Tibial artery (tissue), 4 donors: ENCODE measurements around the gene ARHGAP40.

Experiments used
- DNase-seq, 2 donors: peaks; one replicate each; pipeline ENCODE4 v3.0.0-alpha.2; 2019
- H3K27ac ChIP-seq, 2 donors: fragments of 200-600 bp; sonication (generic) in 1 of 2; 1 replicate in 1 of 2; 2 replicates in 1 of 2; pipeline ENCODE4 v1.5.1; 2018 to 2019; ENCODE audit warnings: mild to moderate bottlenecking in 1 of 2
- H3K27me3 ChIP-seq, 2 donors: fragments of 200-600 bp; sonication (generic) in 1 of 2; one replicate each; pipeline versions ENCODE4 v1.5.1 to v1.6.0; 2016 to 2019
- H3K36me3 ChIP-seq, 3 donors: fragments of 200-600 bp; sonication (generic) in 2 of 3; one replicate each; pipeline ENCODE4 v1.5.1; 2016 to 2019; ENCODE audit warnings: mild to moderate bottlenecking in 2 of 3
- H3K4me1 ChIP-seq, 4 donors: fragments of 200-600 bp; sonication (generic) in 2 of 4; 1 replicate in 3 of 4; 2 replicates in 1 of 4; pipeline ENCODE4 v1.5.1; 2016 to 2019
- H3K4me3 ChIP-seq, 2 donors: fragments of 200-600 bp; sonication (generic) in 1 of 2; 1 replicate in 1 of 2; 2 replicates in 1 of 2; pipeline ENCODE4 v1.5.1; 2018 to 2019; ENCODE audit warnings: mild to moderate bottlenecking in 2 of 2
- H3K9me3 ChIP-seq, 3 donors: fragments of 200-600 bp; sonication (generic) in 1 of 3; one replicate each; pipeline ENCODE4 v1.5.1; 2016 to 2019
- CTCF ChIP-seq, 2 experiments: fragments of 200-600 bp in 1 of 2; fragments of 450-650 bp in 1 of 2; IDR thresholded peaks; one replicate each; pipeline ENCODE4 v1.5.1; 2017 to 2019; ENCODE audit warnings: antibody characterized with exemption in 2 of 2, mild to moderate bottlenecking in 1 of 2, moderate library complexity in 1 of 2
- intact Hi-C: fragments of 100-400 bp; cut with DNase I; formaldehyde crosslinking; loops from one replicate; pipeline ENCODE4 v1.15.0; 2023; ENCODE audit warnings: low total_unique reads

ARHGAP40 gene

GRCh38 chr20:38665094-38665493 is 63.5 kb downstream of the ARHGAP40 start:
- H3K4me1 ChIP-seq, result no peaks in the 10 kb centered on the region
- no peaks in the 10 kb centered on the region for H3K36me3 ChIP-seq
- H3K9me3 ChIP-seq, result peaks cover 0 to 6% (median 0%) of the 10 kb centered on the region in 3 donors
- DNase-seq, result no peak
- H3K4me3 ChIP-seq, result no peak overlapping the region
- intact Hi-C loops, result no loop called here
- no peak overlapping the region for H3K27ac ChIP-seq
- peaks cover 0 to 57% of the 10 kb centered on the region in 2 donors for H3K27me3 ChIP-seq
- no peak for TF ChIP-seq CTCF (IDR thresholded peaks at IDR 0.05)

DNA sequence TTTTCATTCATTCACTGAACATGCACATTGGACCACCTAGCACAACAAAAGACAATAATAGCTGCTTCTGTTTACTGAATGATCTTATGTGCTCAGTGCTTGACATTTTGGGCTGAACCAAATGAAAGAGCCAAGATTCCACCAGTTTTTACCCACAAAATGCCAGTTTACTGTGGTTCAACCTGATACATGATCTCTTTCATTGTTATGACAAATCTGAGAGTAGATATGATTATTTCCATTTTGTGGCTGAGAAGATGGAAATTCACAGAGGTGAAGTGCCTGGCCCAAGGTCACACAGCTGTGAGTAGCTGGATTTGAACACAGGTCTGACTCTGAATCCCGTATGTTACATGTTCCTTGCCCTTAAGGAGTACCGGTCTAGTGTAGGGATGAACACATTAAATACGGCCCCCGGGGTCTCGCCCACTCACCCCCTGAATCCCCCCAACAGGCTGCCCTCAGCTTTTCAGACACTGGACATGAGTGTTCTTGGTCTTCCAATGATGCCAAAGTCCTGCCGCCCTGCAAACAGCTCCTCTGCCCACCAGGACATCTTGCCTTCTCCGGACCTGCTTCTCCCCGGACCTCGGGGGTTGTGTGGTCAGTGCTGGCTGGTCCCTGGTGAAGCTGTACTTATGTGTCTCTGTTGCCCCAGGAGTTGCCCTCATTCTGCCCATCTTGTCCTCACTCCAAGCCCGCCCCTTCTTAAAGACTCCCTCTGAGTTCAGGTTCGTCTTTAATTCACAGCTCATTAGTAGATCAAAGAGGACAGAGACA is 64.1 kb downstream of the ARHGAP40 start:
- peaks cover 0 to 6% (median 0%) of the 10 kb centered on the region in 3 donors for H3K9me3 ChIP-seq
- no peak overlapping the region for H3K4me3 ChIP-seq
- H3K27me3 ChIP-seq, result peaks cover 0 to 61% of the 10 kb centered on the region in 2 donors
- no peak for DNase-seq
- no peaks in the 10 kb centered on the region for H3K4me1 ChIP-seq
- H3K27ac ChIP-seq, result no peak overlapping the region
- H3K36me3 ChIP-seq, result no peaks in the 10 kb centered on the region
- no peak for TF ChIP-seq CTCF (IDR thresholded peaks at IDR 0.05)
- intact Hi-C loops, result no loop called here

- Histone ChIP-seq H3K27ac (no peak overlapping the region), H3K9me3 (peaks cover 0 to 6% (median 0%) of the 10 kb centered on the region in 3 donors), H3K4me3 (no peak overlapping the region), H3K27me3 (peaks cover 0 to 78% of the 10 kb centered on the region in 2 donors), H3K36me3 (no peaks in the 10 kb centered on the region), H3K4me1 (no peaks in the 10 kb centered on the region)
- no peak for TF ChIP-seq CTCF (IDR thresholded peaks at IDR 0.05)
- intact Hi-C loops, result no loop called here
- no peak for DNase-seq
Measured at GRCh38 chr20:38667417-38667956, 65.9 kb downstream of the ARHGAP40 start.

GRCh38 chr20:38669688-38670087 is 68.1 kb downstream of the ARHGAP40 start:
- no peak for DNase-seq
- no peak overlapping the region for H3K4me3 ChIP-seq
- H3K36me3 ChIP-seq, result no peaks in the 10 kb centered on the region
- H3K27ac ChIP-seq, result no peak overlapping the region
- H3K27me3 ChIP-seq, result peaks cover 0 to 80% of the 10 kb centered on the region in 2 donors
- peaks cover 0 to 12% (median 10%) of the 10 kb centered on the region in 4 donors for H3K4me1 ChIP-seq
- no peaks in the 10 kb centered on the region for H3K9me3 ChIP-seq
- intact Hi-C loops, result no loop called here
- TF ChIP-seq CTCF (IDR thresholded peaks at IDR 0.05), result no peak

- intact Hi-C loops, result no loop called here
- H3K36me3 ChIP-seq, result no peaks in the 10 kb centered on the region
- H3K4me1 ChIP-seq, result peaks cover 0 to 12% (median 10%) of the 10 kb centered on the region in 4 donors
- DNase-seq, result no peak
- H3K4me3 ChIP-seq, result no peak overlapping the region
- peaks cover 0 to 84% of the 10 kb centered on the region in 2 donors for H3K27me3 ChIP-seq
- no peak overlapping the region for H3K27ac ChIP-seq
- TF ChIP-seq CTCF (IDR thresholded peaks at IDR 0.05), result no peak
- no peaks in the 10 kb centered on the region for H3K9me3 ChIP-seq
Measured at GRCh38 chr20:38670786-38671185, 69.2 kb downstream of the ARHGAP40 start.
